Spinal cord (tissue), 10 donors: ENCODE measurements around the gene FAM25A. TPM values are rescaled to one million over a fixed set of nuclear protein-coding genes. Genes with fewer than 3 reads are reported as not detected.

ENCODE experiments used
- DNase-seq, 6 donors: peaks; one replicate each; pipeline versions ENCODE4 v3.0.0 to v3.0.0-alpha.2; 2013 to 2015; ENCODE audit warnings: low spot score in 6 of 6, low read depth in 4 of 6
- H3K27ac ChIP-seq: one replicate; pipeline ENCODE4 v1.5.1; 2013; ENCODE audit warnings: low read depth, low read length, control low read depth
- H3K27me3 ChIP-seq: one replicate; pipeline ENCODE4 v1.6.1; 2013; ENCODE audit warnings: low read length; ENCODE audit not compliant: control insufficient read depth, insufficient read depth
- H3K36me3 ChIP-seq: one replicate; pipeline ENCODE4 v1.6.1; 2013; ENCODE audit warnings: low read length; ENCODE audit not compliant: control insufficient read depth, insufficient read depth
- H3K4me1 ChIP-seq: one replicate; pipeline ENCODE4 v1.6.1; 2013; ENCODE audit warnings: low read length; ENCODE audit not compliant: control insufficient read depth, insufficient read depth
- H3K4me3 ChIP-seq: one replicate; pipeline ENCODE4 v1.5.1; 2013; ENCODE audit warnings: low read depth, low read length, control low read depth
- H3K9me3 ChIP-seq: one replicate; pipeline ENCODE4 v1.6.1; 2013; ENCODE audit warnings: low read length; ENCODE audit not compliant: control insufficient read depth, insufficient read depth
- WGBS: methylation state at CpG from one replicate; pipeline ENCODE4 v1.1.5; 2013; ENCODE audit warnings: missing lambda C conversion rate; ENCODE audit not compliant: insufficient coverage; 5-methylcytosine and 5-hydroxymethylcytosine counted together
- polyA plus RNA-seq, 2 donors: library from polyadenylated mRNA; unstranded; fragments of 120-200 nt; gene quantifications; one replicate each; pipeline ENCODE4 v1.2.1, GENCODE V29; 2013; ENCODE audit not compliant: insufficient read length in 2 of 2
- total RNA-seq, 2 donors: library from RNA; depleted of rRNA in 1 of 2; stranded (reverse); fragments of 120-200 nt in 1 of 2; fragments of >200 nt in 1 of 2; gene quantifications; one replicate each; pipeline versions ENCODE4 v1.2.3 to v1.2.4, GENCODE V29; 2013 to 2014
- donor health status: healthy.

Gene FAM25A
- total and polyA plus RNA-seq, 4 donors, result not detected

DNA sequence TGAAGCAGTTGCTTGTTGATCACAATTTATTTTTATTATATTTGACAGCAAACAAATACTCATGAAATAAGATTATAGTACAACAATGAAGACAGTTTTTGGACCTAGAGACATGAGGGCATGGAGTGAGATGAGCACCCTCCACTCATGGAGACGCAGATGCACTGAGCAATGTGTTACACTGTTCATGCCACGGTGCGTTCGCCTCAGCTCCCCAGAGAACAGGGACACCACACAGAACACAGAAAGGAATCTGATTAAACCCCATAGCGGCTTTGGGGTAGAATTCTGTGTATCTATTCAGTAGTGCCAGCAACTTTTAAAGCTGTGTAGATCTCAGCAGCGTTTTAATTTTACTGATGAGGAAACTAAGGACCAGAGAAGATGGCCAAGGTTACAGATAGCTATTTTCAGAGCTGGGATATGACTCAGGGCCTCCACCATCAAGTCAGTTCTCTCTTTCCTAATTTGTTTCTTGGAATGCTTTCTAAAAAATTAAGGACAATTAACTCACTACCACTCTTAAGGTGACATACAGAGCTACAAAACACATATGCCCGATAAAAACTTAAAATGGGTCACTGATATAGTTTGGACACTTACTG lies 33.6 kb downstream of the FAM25A start:
- peak overlapping the region; percentile 68 for H3K27ac ChIP-seq
- peaks cover 51% of the 10 kb centered on the region for H3K36me3 ChIP-seq
- peaks cover 28% of the 10 kb centered on the region for H3K4me1 ChIP-seq
- no peak overlapping the region for H3K4me3 ChIP-seq
- WGBS, result 60% methylated on average over 1 of the region's 7 CpGs
- DNase-seq, result peak in 3 of 6 donors; percentile 18 to 52 (median 47)
- no peaks in the 10 kb centered on the region for H3K27me3 ChIP-seq
- H3K9me3 ChIP-seq, result no peaks in the 10 kb centered on the region

DNA sequence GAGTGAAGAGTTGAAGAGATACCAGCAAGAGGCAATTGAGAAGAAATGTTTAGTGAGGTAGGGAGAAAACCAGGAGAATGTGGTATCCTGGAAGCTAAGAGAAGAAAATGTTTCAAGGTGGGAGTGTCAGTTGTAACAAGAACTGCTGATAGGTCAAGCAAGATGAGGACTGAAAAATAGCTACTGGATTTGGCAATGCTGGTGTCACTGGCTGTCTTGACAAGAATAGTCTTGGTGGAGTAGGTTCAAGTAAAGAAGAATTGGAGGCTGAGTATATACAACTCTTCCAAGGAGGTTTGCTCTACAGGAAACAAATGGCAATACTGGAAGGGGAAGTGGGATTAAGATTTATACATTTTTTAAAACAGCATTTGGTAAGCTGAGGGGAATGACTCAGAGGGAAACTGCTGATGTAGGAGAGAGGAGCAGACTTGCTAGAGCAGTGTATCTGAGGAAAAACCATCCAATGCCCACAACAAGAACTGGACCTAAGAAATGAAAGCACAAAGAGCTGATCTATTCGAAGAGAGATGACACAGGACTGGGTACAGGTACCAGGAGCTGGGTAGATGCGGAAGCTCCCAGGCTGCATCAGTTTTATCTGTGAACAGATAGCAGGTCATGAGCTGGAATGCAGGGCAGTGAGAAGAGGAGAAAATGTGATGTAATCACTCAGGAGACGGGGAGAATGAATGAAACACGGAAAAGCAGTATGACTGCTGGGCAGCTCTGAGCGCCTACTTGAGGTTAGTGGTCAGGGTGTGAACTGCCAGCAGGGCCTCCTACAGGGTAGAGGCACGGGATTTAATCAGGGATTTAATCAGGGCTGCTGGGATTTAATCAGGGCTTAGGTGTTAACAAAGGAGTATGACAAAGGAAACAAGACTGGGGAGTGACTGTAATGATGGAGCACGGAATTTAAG lies 34.5 kb downstream of the FAM25A start:
- 60% methylated on average over 7 of the region's 7 CpGs for WGBS
- no peak overlapping the region for H3K4me3 ChIP-seq
- H3K36me3 ChIP-seq, result peaks cover 43% of the 10 kb centered on the region
- H3K27me3 ChIP-seq, result no peaks in the 10 kb centered on the region
- H3K4me1 ChIP-seq, result peaks cover 30% of the 10 kb centered on the region
- peak in 1 of 6 donors; percentile 22 for DNase-seq
- no peaks in the 10 kb centered on the region for H3K9me3 ChIP-seq
- peak overlapping the region; percentile 68 for H3K27ac ChIP-seq

DNA sequence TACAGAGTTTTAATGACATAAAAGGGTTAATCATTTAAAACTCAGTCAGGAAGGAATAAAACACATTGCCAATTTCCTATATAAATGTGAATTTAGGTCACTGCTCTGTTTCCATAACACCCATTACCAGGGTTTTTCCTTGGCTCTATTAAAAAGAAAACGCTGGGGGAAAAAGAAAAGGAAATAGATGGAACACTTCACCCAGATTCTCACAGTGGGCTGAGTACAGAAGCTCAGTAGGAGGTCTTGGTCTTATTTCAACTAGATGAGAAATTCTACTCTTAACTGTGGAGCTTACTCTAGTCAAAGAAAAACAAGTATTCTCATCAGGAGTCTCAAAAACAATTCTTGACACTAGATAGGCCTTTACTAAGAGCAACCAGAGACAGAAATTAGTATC lies 38.1 kb downstream of the FAM25A start:
- Histone ChIP-seq H3K36me3 (peaks cover 41% of the 10 kb centered on the region), H3K27me3 (no peaks in the 10 kb centered on the region), H3K9me3 (no peaks in the 10 kb centered on the region), H3K27ac (peak overlapping the region; percentile 73), H3K4me1 (peaks cover 28% of the 10 kb centered on the region), H3K4me3 (no peak overlapping the region)
- WGBS, result no CpG with 5 or more reads among the region's 1 CpG
- peak in 5 of 6 donors; percentile 59 to 89 (median 68) for DNase-seq

DNA sequence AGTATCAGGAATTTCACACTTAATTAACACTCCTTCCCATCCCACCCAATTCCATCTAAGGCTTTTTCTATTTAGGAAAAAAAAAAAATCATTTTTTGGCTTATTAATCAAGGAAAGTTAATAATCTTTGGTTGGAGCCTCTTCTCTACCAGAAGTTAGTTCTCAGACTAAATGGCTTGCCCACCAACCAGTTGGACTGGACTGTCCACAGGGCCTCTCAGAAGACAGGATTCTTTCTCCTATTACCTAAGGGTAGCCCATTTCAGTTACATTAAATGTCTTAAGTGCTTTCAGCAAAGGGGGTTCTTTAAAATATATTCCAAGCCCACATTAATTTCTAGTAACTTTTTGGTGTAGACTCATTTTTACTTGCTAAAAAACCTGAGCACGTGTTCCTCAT lies 39.3 kb downstream of the FAM25A start:
- Histone ChIP-seq H3K36me3 (peaks cover 47% of the 10 kb centered on the region), H3K27ac (no peak overlapping the region), H3K4me3 (no peak overlapping the region), H3K4me1 (peaks cover 29% of the 10 kb centered on the region), H3K9me3 (no peaks in the 10 kb centered on the region), H3K27me3 (no peaks in the 10 kb centered on the region)
- no CpG with 5 or more reads among the region's 1 CpG for WGBS
- no peak for DNase-seq

DNA sequence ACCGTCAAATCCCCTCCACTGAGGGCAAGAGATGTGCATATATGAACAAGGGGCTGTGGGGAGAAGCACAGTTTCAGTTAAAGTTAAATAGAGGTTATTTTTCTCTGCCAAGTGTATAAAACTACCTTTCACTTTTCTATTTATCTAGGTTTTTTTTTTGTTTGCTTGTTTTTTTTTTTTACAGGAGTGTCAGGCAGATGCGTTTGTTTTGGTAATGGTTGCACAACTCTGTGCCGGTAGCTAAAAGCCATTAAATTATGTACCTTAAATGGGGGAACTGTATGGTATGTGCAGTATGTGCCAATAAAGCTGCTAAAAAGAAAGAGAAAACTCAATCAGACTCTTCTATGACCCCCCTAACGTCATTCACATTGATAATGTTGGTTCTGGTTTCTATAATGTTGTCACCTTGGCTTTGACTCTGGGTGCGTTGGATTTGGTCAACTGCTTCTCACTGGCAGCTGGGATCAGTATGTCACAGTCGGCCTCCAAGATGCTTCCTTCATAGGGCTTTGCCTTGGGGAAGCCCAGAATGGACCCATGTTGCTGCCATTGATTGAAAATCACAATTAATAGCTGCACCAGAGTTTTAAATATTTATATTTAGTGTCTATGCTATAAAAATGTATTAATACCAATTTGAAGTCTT lies 40.3 kb downstream of the FAM25A start:
- 68% methylated on average over 3 of the region's 6 CpGs for WGBS
- H3K36me3 ChIP-seq, result peaks cover 41% of the 10 kb centered on the region
- DNase-seq, result no peak
- no peaks in the 10 kb centered on the region for H3K9me3 ChIP-seq
- no peak overlapping the region for H3K4me3 ChIP-seq
- no peaks in the 10 kb centered on the region for H3K27me3 ChIP-seq
- no peak overlapping the region for H3K27ac ChIP-seq
- H3K4me1 ChIP-seq, result peaks cover 30% of the 10 kb centered on the region

DNA sequence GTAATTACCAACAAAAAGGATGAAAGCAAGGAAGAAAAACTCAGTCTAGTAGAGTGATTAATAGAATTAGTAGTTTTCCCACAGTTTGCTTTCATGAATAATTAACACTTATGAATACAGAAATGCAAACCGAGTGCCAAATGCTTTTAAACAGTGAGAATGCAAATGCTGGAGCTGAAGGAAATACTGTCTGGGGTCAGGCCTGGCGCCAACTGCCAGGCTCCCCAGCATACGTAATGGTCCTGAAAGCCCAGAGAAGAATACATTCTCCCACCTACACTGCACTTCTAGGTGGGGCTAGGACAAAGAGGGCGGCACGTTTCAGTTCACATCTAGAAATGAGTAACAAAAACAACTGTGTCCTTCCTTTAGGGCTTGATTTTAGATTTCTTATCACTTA lies 44.6 kb downstream of the FAM25A start:
- no peak overlapping the region for H3K4me3 ChIP-seq
- WGBS, result no CpG with 5 or more reads among the region's 5 CpGs
- peaks cover 19% of the 10 kb centered on the region for H3K4me1 ChIP-seq
- H3K9me3 ChIP-seq, result no peaks in the 10 kb centered on the region
- H3K27ac ChIP-seq, result peak overlapping the region; percentile 58
- peak in 4 of 6 donors; percentile 41 to 92 (median 76) for DNase-seq
- H3K27me3 ChIP-seq, result no peaks in the 10 kb centered on the region
- H3K36me3 ChIP-seq, result peaks cover 40% of the 10 kb centered on the region

DNA sequence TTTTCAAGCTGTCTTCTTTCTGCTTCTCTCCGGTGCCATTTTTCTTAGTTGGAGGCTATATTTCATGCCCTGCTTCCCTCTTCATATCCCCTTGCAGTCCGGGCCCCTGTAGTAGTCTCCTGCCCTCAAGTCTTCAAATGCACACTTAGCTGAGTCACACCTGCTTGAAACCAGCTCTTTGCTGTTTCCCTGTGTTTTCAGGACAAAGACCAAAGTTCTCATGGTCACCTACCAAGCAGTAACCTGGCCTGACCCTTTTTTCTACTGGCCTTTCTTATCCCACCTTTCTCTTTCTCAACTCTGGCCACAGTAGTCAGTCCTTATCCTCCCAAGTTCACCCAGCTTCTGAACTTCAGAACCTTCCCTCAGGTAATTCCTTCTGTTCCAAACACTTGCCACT lies 46.1 kb downstream of the FAM25A start:
- Histone ChIP-seq H3K27ac (peak overlapping the region; percentile 40), H3K4me3 (no peak overlapping the region), H3K36me3 (peaks cover 49% of the 10 kb centered on the region), H3K9me3 (no peaks in the 10 kb centered on the region), H3K27me3 (no peaks in the 10 kb centered on the region), H3K4me1 (peaks cover 19% of the 10 kb centered on the region)
- WGBS, result 49% methylated on average over 2 of the region's 2 CpGs
- no peak for DNase-seq

DNA sequence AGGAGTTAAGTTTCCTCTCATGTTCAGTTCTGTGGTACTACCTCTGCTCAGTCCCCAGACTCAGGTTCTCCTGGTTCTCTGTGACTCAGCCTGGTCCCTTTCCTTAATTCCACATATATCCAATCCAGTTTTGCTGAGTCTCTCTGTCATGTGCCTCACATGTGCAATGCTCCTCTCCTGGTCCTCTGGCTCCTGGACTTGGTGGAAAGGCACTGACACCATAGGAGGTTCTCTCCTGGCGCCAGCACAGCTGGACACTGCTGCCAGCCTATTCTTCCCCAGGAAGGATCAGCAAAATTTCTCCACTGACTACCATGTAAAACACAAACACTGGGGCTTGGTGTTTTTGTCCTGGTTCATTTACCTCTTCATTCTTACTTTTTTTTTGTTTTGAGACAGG lies 46.8 kb downstream of the FAM25A start:
- Histone ChIP-seq H3K27ac (no peak overlapping the region), H3K4me1 (peaks cover 19% of the 10 kb centered on the region), H3K27me3 (no peaks in the 10 kb centered on the region), H3K36me3 (peaks cover 44% of the 10 kb centered on the region), H3K4me3 (no peak overlapping the region), H3K9me3 (no peaks in the 10 kb centered on the region)
- WGBS, result 100% methylated on average over 1 of the region's 1 CpG
- no peak for DNase-seq

DNA sequence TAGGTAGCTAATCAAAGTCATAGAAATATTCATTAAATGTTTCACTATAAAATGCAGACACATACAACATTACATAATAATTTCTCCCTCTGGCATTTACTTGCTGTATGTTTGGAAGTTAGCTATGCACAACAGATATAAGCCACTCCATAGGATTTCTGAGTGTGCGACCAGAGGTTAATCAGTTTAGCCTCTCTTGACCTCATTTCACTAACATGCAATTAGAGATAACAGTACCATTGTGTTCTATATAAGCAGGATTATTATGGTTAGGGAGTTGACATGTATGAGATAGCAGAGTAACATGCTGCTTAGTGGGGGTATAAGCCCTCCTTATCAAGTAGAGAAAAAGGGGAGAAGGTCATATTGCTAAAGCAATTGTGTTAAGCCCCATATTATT lies 48.2 kb downstream of the FAM25A start:
- no peak for DNase-seq
- Histone ChIP-seq H3K4me1 (peaks cover 19% of the 10 kb centered on the region), H3K27me3 (no peaks in the 10 kb centered on the region), H3K9me3 (no peaks in the 10 kb centered on the region), H3K36me3 (peaks cover 44% of the 10 kb centered on the region), H3K4me3 (no peak overlapping the region), H3K27ac (no peak overlapping the region)
- no CpG with 5 or more reads among the region's 1 CpG for WGBS
